Gastroesophageal sphincter (tissue), 4 donors: ENCODE measurements around the gene TSPAN7. TPM values are rescaled to one million over a fixed set of nuclear protein-coding genes. Genes with fewer than 3 reads are reported as not detected.

ENCODE experiments used
- ATAC-seq: fragments of 150-250 bp; one replicate; pipeline ENCODE4 v1.9.1; 2016; ENCODE audit warnings: mild to moderate bottlenecking, moderate library complexity
- H3K27ac ChIP-seq, 4 donors: fragments of 200-600 bp; sonication (generic) in 3 of 4; 1 replicate in 3 of 4; 2 replicates in 1 of 4; pipeline ENCODE4 v1.5.1; 2016 to 2019
- H3K27me3 ChIP-seq: fragments of 200-600 bp; sonication (generic); one replicate; pipeline ENCODE4 v1.5.1; 2019
- H3K36me3 ChIP-seq, 2 donors: fragments of 200-600 bp; sonication (generic); one replicate each; pipeline ENCODE4 v1.5.1; 2019; ENCODE audit warnings: control low read depth in 1 of 2
- H3K4me1 ChIP-seq, 3 donors: fragments of 200-600 bp; sonication (generic); 1 replicate in 2 of 3; 2 replicates in 1 of 3; pipeline ENCODE4 v1.5.1; 2016 to 2019; ENCODE audit warnings: control low read depth in 2 of 3
- H3K4me3 ChIP-seq, 2 donors: fragments of 200-600 bp; sonication (generic); one replicate each; pipeline ENCODE4 v1.5.1; 2019; ENCODE audit warnings: mild to moderate bottlenecking in 1 of 2, moderate library complexity in 1 of 2
- H3K9me3 ChIP-seq, 3 donors: fragments of 200-600 bp; sonication (generic); one replicate each; pipeline ENCODE4 v1.5.1; 2017 to 2019; ENCODE audit warnings: control low read depth in 2 of 3
- EP300 ChIP-seq: sonication (generic); formaldehyde crosslinking; IDR thresholded peaks from one replicate; pipeline ENCODE4 v1.6.1; 2017; ENCODE audit warnings: antibody characterized with exemption, mild to moderate bottlenecking
- POLR2A ChIP-seq, 2 donors: fragments of 450-650 bp; IDR thresholded peaks; one replicate each; pipeline ENCODE4 v1.6.1; 2017; ENCODE audit warnings: antibody characterized with exemption in 2 of 2, mild to moderate bottlenecking in 2 of 2, moderate library complexity in 1 of 2
- POLR2AphosphoS5 ChIP-seq: sonication (generic); formaldehyde crosslinking; IDR thresholded peaks from one replicate; pipeline ENCODE4 v1.6.1; 2017; ENCODE audit warnings: antibody characterized with exemption
- WGBS, 2 donors: methylation state at CpG; one replicate each; pipeline ENCODE4 v1.1.5; 2018; ENCODE audit warnings: low coverage in 1 of 2; 5-methylcytosine and 5-hydroxymethylcytosine counted together
- total RNA-seq, 4 donors: library from RNA; depleted of rRNA; stranded (reverse); fragments of >200 nt; gene quantifications; one replicate each; pipeline ENCODE4 v1.1.0, GENCODE V29; 2016
- TF ChIP-seq, protein P1 (sequence below), 4 experiments: fragments of 200-600 bp in 2 of 4; fragments of 450-650 bp in 2 of 4; sonication (generic) in 1 of 4; IDR thresholded peaks; one replicate each; pipeline ENCODE4 v1.5.1; 2017 to 2019; ENCODE audit warnings: antibody characterized with exemption in 4 of 4, mild to moderate bottlenecking in 2 of 4, moderate library complexity in 2 of 4

The TSPAN7 gene
- total RNA-seq, 4 donors from 2014 or later: 6.5 to 50.5 (median 25.2) TPM

DNA sequence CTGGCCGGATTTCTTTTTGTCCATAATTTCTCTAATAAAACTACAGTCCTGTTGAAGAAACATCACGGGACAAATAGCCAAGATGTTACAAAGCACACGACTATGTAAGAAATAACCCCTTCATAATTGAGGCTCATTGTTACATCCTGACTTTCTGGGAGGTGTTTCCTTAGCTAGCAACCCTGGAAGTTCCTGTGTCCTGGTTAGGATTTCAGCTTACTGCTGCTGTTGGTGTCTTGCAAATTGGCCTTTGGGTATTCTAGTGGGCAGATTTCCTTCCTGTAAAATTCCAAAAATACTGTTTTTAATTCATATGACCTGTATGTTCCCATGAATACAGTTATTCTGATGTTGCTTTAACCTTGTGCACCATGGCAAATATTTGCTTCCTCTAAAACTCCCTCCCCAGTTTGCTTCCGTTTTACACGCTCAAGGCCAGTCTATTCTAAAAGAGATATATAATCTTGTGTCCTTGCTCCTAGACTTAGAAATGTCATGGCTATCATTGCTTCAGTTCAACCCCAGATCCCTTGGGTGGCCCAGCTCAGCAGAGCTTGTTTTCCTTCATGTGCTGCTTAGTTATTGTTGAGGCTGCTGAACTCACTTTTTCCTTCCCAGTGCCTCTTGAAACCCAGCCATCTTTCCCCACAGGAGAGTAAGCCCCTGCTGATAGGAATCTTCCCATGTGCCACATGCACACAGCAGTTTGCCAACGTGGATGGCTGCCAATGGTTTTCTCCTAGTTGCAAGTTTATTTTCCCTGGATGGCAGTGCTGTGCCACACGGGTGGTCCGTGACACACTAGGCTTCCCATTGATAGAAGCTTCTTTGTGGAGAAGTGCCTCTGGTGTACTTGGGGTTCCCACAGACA lies 75.8 kb downstream of the TSPAN7 start:
- H3K4me1 ChIP-seq: no peaks in the 10 kb centered on the region
- H3K36me3 ChIP-seq: no peaks in the 10 kb centered on the region
- whole genome bisulfite sequencing, 2 donors: 61 to 80% methylated on average over 4 to 6 of the region's 8 CpGs
- H3K27ac ChIP-seq: no peak overlapping the region
- H3K4me3 ChIP-seq: no peak overlapping the region
- no peaks in the 10 kb centered on the region for H3K27me3 ChIP-seq
- TF ChIP-seq POLR2AphosphoS5 (no peak), EP300 (no peak), POLR2A (IDR thresholded peaks at IDR 0.05) (no peak)
- TF ChIP-seq, protein P1, sequence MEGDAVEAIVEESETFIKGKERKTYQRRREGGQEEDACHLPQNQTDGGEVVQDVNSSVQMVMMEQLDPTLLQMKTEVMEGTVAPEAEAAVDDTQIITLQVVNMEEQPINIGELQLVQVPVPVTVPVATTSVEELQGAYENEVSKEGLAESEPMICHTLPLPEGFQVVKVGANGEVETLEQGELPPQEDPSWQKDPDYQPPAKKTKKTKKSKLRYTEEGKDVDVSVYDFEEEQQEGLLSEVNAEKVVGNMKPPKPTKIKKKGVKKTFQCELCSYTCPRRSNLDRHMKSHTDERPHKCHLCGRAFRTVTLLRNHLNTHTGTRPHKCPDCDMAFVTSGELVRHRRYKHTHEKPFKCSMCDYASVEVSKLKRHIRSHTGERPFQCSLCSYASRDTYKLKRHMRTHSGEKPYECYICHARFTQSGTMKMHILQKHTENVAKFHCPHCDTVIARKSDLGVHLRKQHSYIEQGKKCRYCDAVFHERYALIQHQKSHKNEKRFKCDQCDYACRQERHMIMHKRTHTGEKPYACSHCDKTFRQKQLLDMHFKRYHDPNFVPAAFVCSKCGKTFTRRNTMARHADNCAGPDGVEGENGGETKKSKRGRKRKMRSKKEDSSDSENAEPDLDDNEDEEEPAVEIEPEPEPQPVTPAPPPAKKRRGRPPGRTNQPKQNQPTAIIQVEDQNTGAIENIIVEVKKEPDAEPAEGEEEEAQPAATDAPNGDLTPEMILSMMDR (IDR thresholded peaks at IDR 0.05): no peak
- no peak for ATAC-seq
- H3K9me3 ChIP-seq: no peaks in the 10 kb centered on the region

DNA sequence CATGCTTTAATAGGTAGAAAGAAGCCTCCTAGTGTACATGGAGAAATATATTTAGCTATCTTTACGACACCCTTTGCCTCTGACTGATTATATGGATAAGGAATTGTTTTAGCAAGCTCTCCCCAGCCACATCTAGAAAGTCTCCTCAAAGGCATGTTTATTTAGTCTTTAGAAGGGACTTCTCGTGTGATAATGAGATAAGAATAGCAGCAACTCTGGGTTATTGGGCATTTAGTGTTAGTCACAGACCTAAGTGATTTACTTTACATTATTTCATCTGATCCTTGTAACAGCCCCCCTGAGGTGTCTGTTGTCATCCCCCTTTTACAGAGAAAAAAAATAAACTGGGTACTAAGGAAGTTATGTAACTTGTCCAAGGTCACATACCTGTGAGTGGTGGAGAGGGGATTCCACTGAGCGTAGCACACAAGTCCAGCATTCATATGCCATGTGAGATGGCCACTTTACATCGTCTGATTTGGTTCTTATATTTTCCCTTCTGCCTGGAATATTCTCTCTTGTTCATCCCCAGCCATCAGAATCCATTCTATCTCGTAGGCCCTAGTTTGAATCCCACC lies 77.7 kb downstream of the TSPAN7 start:
- no peak for ATAC-seq
- 55 to 80% methylated on average over 2 to 5 of the region's 5 CpGs for WGBS, 2 donors
- TF ChIP-seq POLR2A (IDR thresholded peaks at IDR 0.05) (no peak), EP300 (no peak), POLR2AphosphoS5 (no peak)
- TF ChIP-seq, protein P1 (IDR thresholded peaks at IDR 0.05): no peak
- Histone ChIP-seq H3K4me1 (no peaks in the 10 kb centered on the region), H3K27ac (no peak overlapping the region), H3K4me3 (no peak overlapping the region), H3K27me3 (no peaks in the 10 kb centered on the region), H3K9me3 (no peaks in the 10 kb centered on the region), H3K36me3 (no peaks in the 10 kb centered on the region)

DNA sequence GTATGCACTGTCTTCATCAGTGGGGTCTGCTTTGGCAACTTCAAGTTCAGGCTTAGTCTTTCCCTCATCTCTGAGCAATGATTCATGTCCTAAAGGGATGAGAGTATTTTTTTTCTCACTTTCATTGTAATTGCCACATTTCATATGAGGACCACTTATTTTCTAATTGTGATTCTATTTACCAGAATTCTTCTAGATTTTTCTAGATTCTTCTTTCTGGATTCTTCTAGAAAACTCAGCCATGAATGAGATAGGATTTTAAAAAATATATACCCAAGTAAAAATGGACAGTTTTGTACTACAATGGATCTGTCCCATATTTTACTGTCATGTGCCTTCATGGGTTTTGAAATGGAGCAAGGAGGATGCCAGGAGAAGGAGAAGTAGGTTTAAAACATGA lies 78.4 kb downstream of the TSPAN7 start:
- Histone ChIP-seq H3K4me3 (no peak overlapping the region), H3K9me3 (no peaks in the 10 kb centered on the region), H3K36me3 (no peaks in the 10 kb centered on the region), H3K27me3 (no peaks in the 10 kb centered on the region), H3K4me1 (no peaks in the 10 kb centered on the region), H3K27ac (no peak overlapping the region)
- ATAC-seq: no peak
- TF ChIP-seq EP300 (no peak), POLR2AphosphoS5 (no peak), POLR2A (IDR thresholded peaks at IDR 0.05) (no peak)
- TF ChIP-seq, protein P1 (IDR thresholded peaks at IDR 0.05): no peak

DNA sequence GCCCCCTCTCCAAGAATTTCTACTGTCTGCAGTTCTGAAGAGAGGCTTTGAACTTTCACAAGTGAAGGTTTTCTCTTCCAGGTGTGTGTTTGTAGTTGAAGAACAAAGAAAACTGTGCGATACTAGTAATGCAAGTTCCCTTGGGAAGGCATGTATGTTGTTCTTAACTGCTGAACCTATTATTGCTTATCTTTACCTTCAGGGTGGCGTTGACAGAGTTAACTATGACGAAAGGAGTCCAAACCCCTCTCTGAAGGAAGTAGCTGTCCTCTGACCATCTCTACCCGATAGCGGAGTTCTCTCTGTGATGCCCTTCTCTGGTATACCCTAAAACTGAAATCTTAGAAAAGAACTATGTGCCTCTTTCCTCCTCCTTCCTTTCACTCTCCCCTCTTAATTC lies 79.9 kb downstream of the TSPAN7 start:
- H3K4me1 ChIP-seq: no peaks in the 10 kb centered on the region
- H3K4me3 ChIP-seq: no peak overlapping the region
- WGBS, 2 donors: 71% methylated on average over 4 of the region's 5 CpGs; no CpG with 5 or more reads in 1 of the 2 donors
- H3K9me3 ChIP-seq: no peaks in the 10 kb centered on the region
- no peak for ATAC-seq
- no peaks in the 10 kb centered on the region for H3K27me3 ChIP-seq
- no peak overlapping the region for H3K27ac ChIP-seq
- TF ChIP-seq POLR2A (IDR thresholded peaks at IDR 0.05) (no peak), POLR2AphosphoS5 (no peak), EP300 (no peak)
- TF ChIP-seq, protein P1 (IDR thresholded peaks at IDR 0.05): no peak
- H3K36me3 ChIP-seq: no peaks in the 10 kb centered on the region

DNA sequence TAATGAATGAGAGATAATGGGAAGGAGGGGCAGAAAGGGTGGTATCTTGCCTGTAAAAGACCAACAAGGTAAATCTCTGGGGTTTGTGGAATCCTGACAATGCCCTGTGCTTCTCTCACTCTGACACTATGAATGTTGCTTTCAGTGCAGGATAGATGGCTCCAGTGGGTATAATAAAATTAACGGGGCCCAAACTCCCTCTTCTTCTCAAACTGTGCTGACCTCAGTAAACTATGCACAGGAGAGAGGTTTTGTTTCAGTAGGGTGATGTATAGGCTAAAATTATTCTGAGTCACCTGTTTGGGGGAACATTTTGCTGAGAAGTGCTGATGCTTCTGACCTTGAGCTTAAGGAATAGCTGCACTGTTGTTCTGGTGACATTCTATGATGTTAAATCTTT lies 82.6 kb downstream of the TSPAN7 start:
- Histone ChIP-seq H3K27ac (no peak overlapping the region), H3K9me3 (no peaks in the 10 kb centered on the region), H3K4me3 (no peak overlapping the region), H3K36me3 (no peaks in the 10 kb centered on the region), H3K27me3 (no peaks in the 10 kb centered on the region), H3K4me1 (no peaks in the 10 kb centered on the region)
- no peak for ATAC-seq
- no CpG with 5 or more reads among the region's 1 CpG for WGBS, 2 donors
- no peak for TF ChIP-seq EP300
- TF ChIP-seq, protein P1 (IDR thresholded peaks at IDR 0.05): no peak
